GM06990 (cell line): ENCODE results near the gene LRFN5.

ENCODE experiments used
- DNase-seq: peaks from one replicate; pipeline ENCODE4 v3.0.0-alpha.2; 2011; ENCODE audit not compliant: insufficient read length; ENCODE audit errors: extremely low read depth
- H3K27me3 ChIP-seq: replicated peaks from 2 replicates; pipeline ENCODE4 v1.6.0; 2011; ENCODE audit warnings: low read length; ENCODE audit not compliant: control insufficient read depth, insufficient read depth
- H3K36me3 ChIP-seq: 2 replicates; pipeline ENCODE4 v1.5.1; 2011; ENCODE audit warnings: low read length; ENCODE audit not compliant: control insufficient read depth, insufficient read depth
- H3K4me3 ChIP-seq: replicated peaks from 2 replicates; pipeline ENCODE4 v1.5.1; 2011; ENCODE audit warnings: low read depth, mild to moderate bottlenecking, control low read depth, low read length
- TF ChIP-seq, protein P1 (sequence below): IDR thresholded peaks from 2 replicates; pipeline ENCODE4 v1.5.1; 2011; ENCODE audit warnings: low read length, control low read depth, mild to moderate bottlenecking, inconsistent platforms; ENCODE audit not compliant: insufficient read depth, poor library complexity, severe bottlenecking

LRFN5 gene

DNA sequence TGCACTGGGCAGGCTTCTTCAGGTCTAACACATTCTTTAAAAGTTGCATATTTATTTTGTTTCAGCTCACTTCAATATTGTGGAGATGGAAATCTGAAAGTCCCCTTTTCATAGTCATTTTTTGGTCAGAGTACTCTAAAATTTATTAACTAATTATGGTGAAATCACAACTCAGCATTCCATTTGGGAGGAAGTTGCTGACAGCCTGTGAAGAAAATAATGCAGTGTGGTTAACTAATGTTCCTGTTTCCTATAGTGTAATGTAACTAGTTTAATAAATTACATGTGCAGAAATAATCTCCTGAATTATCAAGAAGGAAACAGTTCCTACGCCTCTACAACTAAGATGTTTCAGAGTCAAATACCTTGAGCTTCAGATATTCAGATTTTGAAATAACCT lies 17.1 kb downstream of the LRFN5 start:
- no peaks in the 10 kb centered on the region for H3K36me3 ChIP-seq
- TF ChIP-seq, protein P1, sequence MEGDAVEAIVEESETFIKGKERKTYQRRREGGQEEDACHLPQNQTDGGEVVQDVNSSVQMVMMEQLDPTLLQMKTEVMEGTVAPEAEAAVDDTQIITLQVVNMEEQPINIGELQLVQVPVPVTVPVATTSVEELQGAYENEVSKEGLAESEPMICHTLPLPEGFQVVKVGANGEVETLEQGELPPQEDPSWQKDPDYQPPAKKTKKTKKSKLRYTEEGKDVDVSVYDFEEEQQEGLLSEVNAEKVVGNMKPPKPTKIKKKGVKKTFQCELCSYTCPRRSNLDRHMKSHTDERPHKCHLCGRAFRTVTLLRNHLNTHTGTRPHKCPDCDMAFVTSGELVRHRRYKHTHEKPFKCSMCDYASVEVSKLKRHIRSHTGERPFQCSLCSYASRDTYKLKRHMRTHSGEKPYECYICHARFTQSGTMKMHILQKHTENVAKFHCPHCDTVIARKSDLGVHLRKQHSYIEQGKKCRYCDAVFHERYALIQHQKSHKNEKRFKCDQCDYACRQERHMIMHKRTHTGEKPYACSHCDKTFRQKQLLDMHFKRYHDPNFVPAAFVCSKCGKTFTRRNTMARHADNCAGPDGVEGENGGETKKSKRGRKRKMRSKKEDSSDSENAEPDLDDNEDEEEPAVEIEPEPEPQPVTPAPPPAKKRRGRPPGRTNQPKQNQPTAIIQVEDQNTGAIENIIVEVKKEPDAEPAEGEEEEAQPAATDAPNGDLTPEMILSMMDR: no peak
- H3K4me3 ChIP-seq: no peak overlapping the region

DNA sequence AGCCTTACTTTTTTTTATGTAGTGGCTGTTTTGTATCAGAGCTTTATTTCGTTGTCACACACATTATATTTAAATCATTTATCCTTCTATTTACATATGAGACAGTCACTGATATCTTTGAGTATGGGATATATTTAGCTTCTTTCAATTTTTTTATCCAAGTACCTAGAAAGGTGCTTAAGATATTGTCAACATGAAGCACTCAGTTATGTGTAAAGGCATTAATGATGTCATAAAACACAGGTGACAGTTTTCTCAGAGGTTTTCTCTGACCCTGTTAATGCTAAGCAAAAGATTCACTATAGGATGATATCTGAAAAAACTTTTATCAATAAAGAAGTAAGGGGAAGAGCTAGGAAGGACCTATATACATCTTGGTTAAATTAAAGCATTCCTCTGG lies 23.2 kb downstream of the LRFN5 start:
- DNase-seq: no peak
- Histone ChIP-seq H3K27me3 (no peaks in the 10 kb centered on the region), H3K36me3 (no peaks in the 10 kb centered on the region), H3K4me3 (no peak overlapping the region)
- TF ChIP-seq, protein P1: no peak

More for the DNA sequence above, 17.1 kb downstream of the LRFN5 start:
- H3K27me3 ChIP-seq: no peaks in the 10 kb centered on the region
- DNase-seq: no peak

DNA sequence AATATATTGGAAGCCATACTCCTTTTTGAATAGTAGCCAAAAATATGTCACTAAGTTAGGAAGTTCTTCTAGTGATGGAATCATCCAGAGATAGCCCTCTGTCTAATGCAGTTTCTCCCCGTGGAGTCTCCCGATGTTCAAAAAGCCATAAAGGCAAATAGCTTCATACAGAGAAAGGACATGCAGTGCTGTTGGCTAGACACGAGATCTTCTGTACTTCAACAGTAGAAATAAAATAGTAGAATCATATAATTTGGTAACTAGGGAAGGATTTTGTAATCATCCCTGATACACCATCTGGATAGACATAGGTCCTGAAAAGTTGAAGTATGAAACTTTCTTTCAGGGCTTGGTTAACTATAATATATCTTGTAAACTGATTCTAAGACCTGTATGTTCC lies 27.6 kb downstream of the LRFN5 start:
- no peaks in the 10 kb centered on the region for H3K36me3 ChIP-seq
- no peaks in the 10 kb centered on the region for H3K27me3 ChIP-seq
- DNase-seq: no peak
- no peak overlapping the region for H3K4me3 ChIP-seq
- TF ChIP-seq, protein P1: no peak

DNA sequence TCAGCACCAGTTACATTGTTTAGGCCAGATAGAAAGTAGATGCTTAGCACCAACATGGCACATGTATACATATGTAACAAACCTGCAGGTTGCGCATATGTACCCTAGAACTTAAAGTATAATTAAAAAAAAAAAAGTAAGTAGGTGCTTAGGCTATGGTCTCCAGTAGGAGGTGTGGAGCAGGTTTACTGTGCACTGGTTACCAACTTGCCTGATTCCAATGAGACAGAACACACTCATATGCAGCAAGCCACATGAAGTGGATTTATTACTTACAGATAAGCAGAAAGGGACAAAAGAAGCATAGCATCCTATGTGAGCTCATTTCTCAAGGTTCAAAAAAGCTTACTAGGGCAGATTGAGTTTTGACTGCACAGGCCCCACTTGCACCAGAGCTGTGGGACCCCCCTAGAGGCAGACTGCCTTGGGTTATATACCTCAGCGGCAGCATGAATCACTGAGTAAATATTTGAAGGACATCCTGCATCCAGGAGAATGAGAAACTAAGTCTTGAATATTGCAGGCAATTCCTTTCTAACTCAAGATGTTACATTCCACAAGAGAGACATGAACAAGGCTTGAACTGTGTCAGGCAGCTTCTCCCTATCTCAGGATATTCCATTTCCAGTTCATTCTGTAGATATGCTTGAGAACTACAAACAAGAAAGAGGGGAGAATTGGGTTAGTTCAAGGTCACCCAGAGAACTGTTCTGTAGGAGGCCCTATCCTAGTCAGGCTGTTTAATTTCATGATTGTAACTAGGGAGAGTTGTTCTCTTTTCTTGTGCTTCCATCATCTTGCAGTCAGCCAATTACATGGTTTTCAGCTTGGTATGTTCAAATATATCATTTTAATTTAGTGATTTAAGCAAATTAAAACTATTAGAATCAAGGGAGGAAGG lies 30.1 kb downstream of the LRFN5 start:
- DNase-seq: no peak
- TF ChIP-seq, protein P1: no peak

DNA sequence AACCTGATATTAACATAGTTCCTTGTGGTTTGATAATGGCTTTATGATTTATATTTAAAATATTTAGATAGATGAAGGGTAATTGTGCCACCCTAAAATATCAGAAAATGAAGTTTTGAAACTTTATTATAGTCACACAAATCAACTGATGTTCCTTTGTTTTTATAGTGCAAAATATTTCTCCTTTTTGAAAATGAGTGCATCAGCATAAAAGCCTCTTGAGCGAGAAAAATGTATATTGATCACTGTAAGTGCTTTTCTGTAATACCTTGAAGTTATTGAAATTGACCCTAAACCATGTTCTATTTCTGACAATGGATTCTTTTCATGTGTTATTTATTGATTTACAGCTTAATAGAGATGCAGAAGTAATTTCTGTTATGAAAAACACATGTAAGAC lies 35.0 kb downstream of the LRFN5 start:
- Histone ChIP-seq H3K27me3 (no peaks in the 10 kb centered on the region), H3K36me3 (no peaks in the 10 kb centered on the region), H3K4me3 (no peak overlapping the region)
- TF ChIP-seq, protein P1: no peak
- DNase-seq: no peak

More for the DNA sequence above, 30.1 kb downstream of the LRFN5 start:
- no peaks in the 10 kb centered on the region for H3K27me3 ChIP-seq
- no peaks in the 10 kb centered on the region for H3K36me3 ChIP-seq
- H3K4me3 ChIP-seq: no peak overlapping the region
